ENCODE data around the gene ASMT. TPM values are rescaled to one million over a fixed set of nuclear protein-coding genes. Genes with fewer than 3 reads are reported as not detected.
"Not testable (repeated sequence)": the region's sequence is repeated elsewhere in the genome, so short reads cannot be mapped to it uniquely, and the experiment has no call there.

The ASMT gene
- total RNA-seq, 2 donors from 2014 or later, result 0.27 TPM; not detected in 1

DNA sequence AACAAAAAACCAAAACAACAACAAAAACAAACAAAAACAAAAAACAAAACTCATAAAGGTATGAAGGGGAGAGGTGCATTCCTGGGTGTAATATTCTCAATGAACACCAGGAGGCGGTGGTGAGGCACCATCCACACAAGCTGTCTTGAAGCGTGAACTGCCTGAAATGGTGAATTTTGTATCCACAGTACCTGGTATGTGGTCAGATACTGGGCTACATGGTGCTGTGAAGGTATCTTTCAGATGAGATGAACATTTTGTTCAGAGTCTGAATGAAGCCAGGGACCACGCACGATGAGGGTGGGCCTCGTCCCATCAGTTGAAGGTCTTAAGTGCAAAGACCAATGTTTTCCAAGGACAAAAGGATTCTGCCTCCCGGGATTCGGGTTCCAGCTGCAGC is 58.5 kb downstream of the ASMT start:
- Histone ChIP-seq H3K9ac (ENCODE audit: low read depth in 2 of 2, low read length in 2 of 2) (no peak overlapping the region), H3K4me1 (no peaks in the 10 kb centered on the region), H3K27ac (no peak overlapping the region), H3K4me3 (no peak overlapping the region), H3K27me3 (no peaks in the 10 kb centered on the region), H3K9me3 (no peaks in the 10 kb centered on the region), H3K36me3 (no peaks in the 10 kb centered on the region)
- TF ChIP-seq, protein P1, sequence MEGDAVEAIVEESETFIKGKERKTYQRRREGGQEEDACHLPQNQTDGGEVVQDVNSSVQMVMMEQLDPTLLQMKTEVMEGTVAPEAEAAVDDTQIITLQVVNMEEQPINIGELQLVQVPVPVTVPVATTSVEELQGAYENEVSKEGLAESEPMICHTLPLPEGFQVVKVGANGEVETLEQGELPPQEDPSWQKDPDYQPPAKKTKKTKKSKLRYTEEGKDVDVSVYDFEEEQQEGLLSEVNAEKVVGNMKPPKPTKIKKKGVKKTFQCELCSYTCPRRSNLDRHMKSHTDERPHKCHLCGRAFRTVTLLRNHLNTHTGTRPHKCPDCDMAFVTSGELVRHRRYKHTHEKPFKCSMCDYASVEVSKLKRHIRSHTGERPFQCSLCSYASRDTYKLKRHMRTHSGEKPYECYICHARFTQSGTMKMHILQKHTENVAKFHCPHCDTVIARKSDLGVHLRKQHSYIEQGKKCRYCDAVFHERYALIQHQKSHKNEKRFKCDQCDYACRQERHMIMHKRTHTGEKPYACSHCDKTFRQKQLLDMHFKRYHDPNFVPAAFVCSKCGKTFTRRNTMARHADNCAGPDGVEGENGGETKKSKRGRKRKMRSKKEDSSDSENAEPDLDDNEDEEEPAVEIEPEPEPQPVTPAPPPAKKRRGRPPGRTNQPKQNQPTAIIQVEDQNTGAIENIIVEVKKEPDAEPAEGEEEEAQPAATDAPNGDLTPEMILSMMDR (IDR thresholded peaks at IDR 0.05), result peak; percentile 72
- DNase-seq, result peak; percentile 30
- intact Hi-C loops (cut with DNase I), result loop anchor here (2.0 kb wide), 1 partner anchor 919 kb away; no protein-coding TSS in a partner anchor

DNA sequence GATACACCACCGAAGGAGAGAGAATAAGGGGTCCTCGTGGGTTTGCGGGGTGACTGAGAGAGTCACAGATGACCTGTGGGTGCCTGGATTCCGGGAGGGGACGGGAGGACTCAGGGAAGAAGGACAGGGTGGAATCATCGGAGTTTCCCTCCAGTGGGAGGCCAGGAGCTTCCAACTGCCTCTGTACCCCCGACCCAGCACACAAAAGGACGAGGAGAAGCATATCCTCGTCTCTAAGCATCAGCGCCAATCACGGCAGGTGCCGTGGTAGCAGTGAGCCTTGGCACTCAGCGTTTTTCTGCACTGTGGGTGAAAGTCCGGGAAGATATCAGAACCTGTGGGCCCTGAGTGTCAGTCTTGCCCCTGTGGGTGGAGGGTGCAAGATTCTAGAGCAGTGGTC is 62.0 kb downstream of the ASMT start:
- TF ChIP-seq, protein P1 (IDR thresholded peaks at IDR 0.05), result no peak
- H3K36me3 ChIP-seq, result no peaks in the 10 kb centered on the region
- H3K4me1 ChIP-seq, result no peaks in the 10 kb centered on the region
- H3K9ac ChIP-seq (ENCODE audit: low read depth in 2 of 2, low read length in 2 of 2), result no peak overlapping the region
- intact Hi-C loops (cut with DNase I), result no loop called here
- H3K9me3 ChIP-seq, result no peaks in the 10 kb centered on the region
- H3K4me3 ChIP-seq, result no peak overlapping the region
- DNase-seq, result no peak
- no peak overlapping the region for H3K27ac ChIP-seq
- no peaks in the 10 kb centered on the region for H3K27me3 ChIP-seq

DNA sequence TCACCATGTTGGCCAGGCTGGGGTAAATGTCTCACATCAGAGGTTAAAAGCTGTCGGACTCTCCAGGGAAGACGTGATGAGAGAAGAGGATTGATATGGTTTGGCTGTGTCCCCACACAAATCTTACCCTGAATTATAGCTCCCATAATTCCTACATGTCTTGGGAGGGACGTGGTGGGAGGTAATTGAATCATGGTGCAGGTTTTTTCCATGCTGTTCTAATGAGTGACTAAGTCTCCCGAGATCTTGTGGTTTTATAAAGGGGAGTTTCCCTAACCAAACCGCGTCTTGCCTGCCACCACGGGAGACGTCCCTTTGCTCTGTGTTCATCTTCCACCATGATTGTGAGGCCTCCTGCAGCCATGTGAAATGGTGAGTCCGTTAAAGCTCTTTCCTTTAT is 64.4 kb downstream of the ASMT start:
- Histone ChIP-seq H3K27ac (no peak overlapping the region), H3K4me3 (no peak overlapping the region), H3K9me3 (no peaks in the 10 kb centered on the region), H3K36me3 (no peaks in the 10 kb centered on the region), H3K9ac (ENCODE audit: low read depth in 2 of 2, low read length in 2 of 2) (no peak overlapping the region), H3K4me1 (no peaks in the 10 kb centered on the region), H3K27me3 (no peaks in the 10 kb centered on the region)
- no peak for DNase-seq
- intact Hi-C loops (cut with DNase I), result no loop called here
- TF ChIP-seq, protein P1 (IDR thresholded peaks at IDR 0.05), result no peak

DNA sequence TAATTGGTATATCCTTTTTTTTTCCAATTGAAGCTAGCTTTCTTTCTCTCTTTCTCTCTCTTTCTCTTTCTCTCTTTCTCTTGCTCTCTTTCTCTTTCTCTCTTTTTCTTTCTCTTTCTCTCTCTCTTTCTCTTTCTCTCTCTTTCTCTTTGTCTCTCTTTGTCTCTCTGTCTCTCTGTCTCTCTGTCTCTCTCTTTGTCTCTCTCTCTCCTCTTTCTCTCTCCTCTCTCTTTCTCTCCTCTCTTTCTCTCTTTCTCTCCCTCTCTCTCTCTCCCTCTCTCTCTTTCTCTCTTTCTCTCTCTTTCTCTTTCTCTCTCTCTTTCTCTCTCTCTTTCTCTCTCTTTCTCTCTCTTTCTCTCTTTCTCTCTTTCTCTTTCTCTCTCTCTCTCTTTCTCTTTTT is 66.6 kb downstream of the ASMT start:
- H3K36me3 ChIP-seq, result no peaks in the 10 kb centered on the region
- TF ChIP-seq, protein P1 (IDR thresholded peaks at IDR 0.05), result no peak
- no peak overlapping the region for H3K4me3 ChIP-seq
- no peaks in the 10 kb centered on the region for H3K9me3 ChIP-seq
- H3K9ac ChIP-seq (ENCODE audit: low read depth in 2 of 2, low read length in 2 of 2), result no peak overlapping the region
- DNase-seq, result no peak
- intact Hi-C loops (cut with DNase I), result no loop called here
- H3K27ac ChIP-seq, result no peak overlapping the region
- no peaks in the 10 kb centered on the region for H3K27me3 ChIP-seq
- no peaks in the 10 kb centered on the region for H3K4me1 ChIP-seq

DNA sequence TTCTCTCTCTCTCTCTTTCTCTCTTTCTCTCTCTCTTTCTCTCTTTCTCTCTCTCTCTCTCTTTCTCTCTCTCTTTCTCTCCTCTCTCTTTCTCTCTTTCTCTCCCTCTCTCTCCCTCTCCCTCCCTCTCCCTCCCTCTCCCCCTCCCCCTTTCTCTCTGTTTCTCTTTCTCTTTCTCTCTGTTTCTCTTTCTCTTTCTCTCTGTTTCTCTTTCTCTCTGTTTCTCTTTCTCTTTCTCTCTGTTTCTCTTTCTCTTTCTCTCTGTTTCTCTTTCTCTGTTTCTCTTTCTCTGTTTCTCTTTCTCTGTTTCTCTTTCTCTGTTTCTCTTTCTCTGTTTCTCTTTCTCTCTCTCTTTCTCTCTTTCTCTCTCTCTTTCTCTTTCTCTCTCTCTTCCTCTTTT is 67.0 kb downstream of the ASMT start:
- H3K9me3 ChIP-seq; H3K36me3 ChIP-seq; H3K4me1 ChIP-seq; DNase-seq; H3K4me3 ChIP-seq; H3K27me3 ChIP-seq; H3K27ac ChIP-seq; intact Hi-C loops (cut with DNase I); H3K9ac ChIP-seq (ENCODE audit: low read depth in 2 of 2, low read length in 2 of 2): not testable (repeated sequence)

DNA sequence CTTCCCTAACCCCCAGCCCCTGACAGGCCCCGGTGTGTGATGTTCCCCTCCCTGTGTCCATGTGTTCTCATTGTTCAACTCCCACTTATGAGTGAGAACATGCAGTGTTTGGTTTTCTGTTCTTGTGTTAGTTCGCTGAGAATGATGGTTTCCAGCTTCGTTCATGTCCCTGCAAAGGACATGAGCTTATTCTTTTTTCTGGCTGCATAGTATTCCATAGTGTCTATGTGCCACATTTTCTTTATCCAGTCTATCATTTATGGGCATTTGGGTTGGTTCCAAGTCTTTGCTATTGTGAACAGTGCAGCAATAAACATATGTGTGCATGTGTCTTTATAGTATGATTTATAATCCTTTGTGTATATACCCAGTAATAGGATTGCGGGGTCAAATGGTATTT is 67.6 kb downstream of the ASMT start:
- H3K9me3 ChIP-seq; H3K4me1 ChIP-seq; H3K27ac ChIP-seq; DNase-seq; H3K27me3 ChIP-seq; intact Hi-C loops (cut with DNase I); H3K9ac ChIP-seq (ENCODE audit: low read depth in 2 of 2, low read length in 2 of 2); H3K36me3 ChIP-seq; H3K4me3 ChIP-seq: not testable (repeated sequence)

DNA sequence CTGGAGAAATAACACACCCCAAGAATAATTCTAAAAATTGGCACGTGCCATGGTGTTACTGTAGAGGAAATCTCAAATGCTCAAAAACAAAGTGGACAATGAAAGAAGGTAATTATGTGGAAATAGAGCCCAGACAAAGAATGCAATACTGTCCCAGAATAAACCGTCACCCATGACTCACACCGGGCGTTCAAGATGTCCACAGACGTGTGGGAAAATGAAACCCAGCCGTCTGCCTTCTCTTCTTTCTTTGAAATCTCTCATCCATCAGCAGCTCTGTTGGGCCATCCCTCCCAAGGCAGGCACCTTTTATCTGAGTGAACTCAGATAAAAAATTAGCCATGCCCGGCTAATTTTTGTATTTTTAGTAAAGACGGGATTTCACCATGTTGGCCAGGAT is 70.0 kb downstream of the ASMT start:
- H3K9ac ChIP-seq (ENCODE audit: low read depth in 2 of 2, low read length in 2 of 2); DNase-seq; H3K36me3 ChIP-seq; H3K4me3 ChIP-seq; H3K27ac ChIP-seq; H3K27me3 ChIP-seq; H3K4me1 ChIP-seq; intact Hi-C loops (cut with DNase I); H3K9me3 ChIP-seq: not testable (repeated sequence)

DNA sequence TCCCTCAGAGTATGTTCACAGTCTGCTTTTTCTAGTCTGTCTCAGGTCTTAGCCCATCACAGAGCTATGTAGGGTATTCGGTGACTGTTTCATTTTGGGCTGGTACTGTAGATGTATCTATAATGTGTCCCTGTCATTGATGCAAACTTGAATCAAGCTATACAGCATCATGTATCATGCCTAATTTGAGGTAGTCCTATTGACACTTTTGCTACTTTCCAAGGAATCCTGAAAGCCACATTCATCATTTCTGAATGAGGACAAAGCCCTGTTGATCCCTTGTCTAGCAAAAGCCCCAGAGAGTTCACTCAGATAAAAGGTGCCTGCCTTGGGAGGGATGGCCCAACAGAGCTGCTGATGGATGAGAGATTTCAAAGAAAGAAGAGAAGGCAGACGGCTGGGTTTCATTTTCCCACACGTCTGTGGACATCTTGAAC is 70.6 kb downstream of the ASMT start:
- H3K9ac ChIP-seq (ENCODE audit: low read depth in 2 of 2, low read length in 2 of 2); DNase-seq; H3K36me3 ChIP-seq; H3K9me3 ChIP-seq; H3K4me3 ChIP-seq; intact Hi-C loops (cut with DNase I); H3K4me1 ChIP-seq; H3K27ac ChIP-seq; H3K27me3 ChIP-seq: not testable (repeated sequence)
